Fibroblast of lung (primary cell): ENCODE results near the gene DSCAML1.

Experiments used
- CTCF ChIP-seq, 2 donors: IDR thresholded peaks in 1 of 2; conservative IDR thresholded peaks in 1 of 2; 1 replicate in 1 of 2; 2 replicates in 1 of 2; pipeline ENCODE4 v1.5.1; 2011 to 2012; ENCODE audit warnings: low read length in 2 of 2, control low read depth in 1 of 2, inconsistent platforms in 1 of 2, low read depth in 1 of 2, mild to moderate bottlenecking in 1 of 2
- EZH2 ChIP-seq: IDR thresholded peaks from 2 replicates; pipeline ENCODE4 v1.5.1; 2012; ENCODE audit warnings: low read length, control low read depth, mild to moderate bottlenecking; ENCODE audit errors: missing control alignments

DNA sequence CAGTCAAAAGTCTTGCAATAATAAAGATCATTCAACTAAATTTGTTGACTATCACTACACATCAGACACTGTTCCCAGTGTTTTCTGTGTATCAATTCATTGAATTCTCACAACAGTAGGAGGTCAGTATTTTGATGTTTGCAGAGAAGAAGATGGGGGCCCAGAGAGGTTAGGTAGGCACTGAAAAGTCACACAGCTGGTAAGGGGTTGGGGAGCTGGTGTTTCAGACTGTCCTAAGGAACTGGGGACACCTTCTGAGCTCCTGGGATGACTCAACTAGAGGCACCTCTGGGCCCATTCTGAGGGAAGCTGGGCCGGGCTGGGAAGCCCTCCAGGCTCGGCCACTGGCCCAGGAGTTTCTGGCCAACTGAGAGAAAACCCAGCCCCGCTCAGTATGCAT lies 180.0 kb downstream of the DSCAML1 start:
- no peak for TF ChIP-seq CTCF (conservative IDR thresholded peaks at IDR 0.05 in 1 of 2, IDR thresholded peaks at IDR 0.05 in 1 of 2; ENCODE audit: low read depth in 1 of 2, low read length in 2 of 2)
- no peak for TF ChIP-seq EZH2
